NT2/D1 (cell line): ENCODE results near the gene RPSA.

Experiments used
- SUZ12 ChIP-seq: IDR thresholded peaks from 2 replicates; pipeline ENCODE4 v1.6.1; 2011; ENCODE audit not compliant: insufficient read length, insufficient read depth; ENCODE audit errors: extremely low read depth
- YY1 ChIP-seq: IDR thresholded peaks from 2 replicates; pipeline ENCODE4 v1.6.1; 2011; ENCODE audit not compliant: insufficient read length, insufficient read depth

DNA sequence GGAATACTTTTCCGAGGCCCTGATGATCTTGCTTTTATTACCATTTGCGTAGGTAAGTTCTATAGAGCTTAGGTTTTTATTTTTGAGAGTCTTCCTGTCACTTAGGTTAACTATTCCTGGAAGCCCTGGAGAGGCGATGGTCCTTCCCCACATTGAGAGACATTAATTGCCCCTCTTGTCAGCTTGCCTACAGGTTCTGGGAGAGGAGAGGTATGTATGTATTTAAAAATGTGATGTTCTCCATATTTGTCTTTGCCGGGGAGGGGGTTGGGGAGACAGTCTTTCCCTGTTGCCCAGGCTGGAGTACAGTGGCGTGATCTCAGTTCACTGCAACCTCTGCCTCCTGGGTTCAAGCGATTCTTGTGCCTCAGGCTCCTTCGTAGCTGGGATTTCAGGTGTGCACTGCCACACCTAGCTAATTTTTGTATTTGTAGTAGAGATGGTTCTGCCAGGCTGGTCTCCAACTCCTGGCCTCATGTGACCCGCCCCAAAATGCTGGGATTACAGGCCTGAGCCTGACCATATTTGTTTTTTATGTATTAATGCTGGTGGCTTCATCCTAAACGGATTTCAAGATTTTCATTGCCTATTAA lies 6.2 kb downstream of the RPSA start:
- TF ChIP-seq YY1 (no peak), SUZ12 (no peak)
